Measurements from ENCODE around the gene OXA1L. TPM values are rescaled to one million over a fixed set of nuclear protein-coding genes. Genes with fewer than 3 reads are reported as not detected.
"Not testable (repeated sequence)": the region's sequence is repeated elsewhere in the genome, so short reads cannot be mapped to it uniquely, and the experiment has no call there.

Gene OXA1L
- total RNA-seq, 1 donor from 2014 or later, result 81.2 TPM

- H3K4me1 Mint-ChIP-seq (ENCODE audit: low read depth, unreplicated experiment), result no peaks in the 10 kb centered on the region
- H3K36me3 Mint-ChIP-seq (ENCODE audit: low read depth, unreplicated experiment), result no peaks in the 10 kb centered on the region
- DNase-seq (ENCODE audit: low read depth) (no peak), FAIRE-seq (no peak)
- Histone ChIP-seq H3K4me2 (ENCODE audit: low read length) (no peak overlapping the region), H3K4me3 (ENCODE audit: insufficient read depth, low read depth, low read length) (no peak overlapping the region), H2AFZ (ENCODE audit: low read depth, low read length) (no peak overlapping the region), H3K27ac (ENCODE audit: low read depth, low read length) (no peak overlapping the region), H3K9me3 (ENCODE audit: insufficient read depth, low read depth, low read length) (no peaks in the 10 kb centered on the region), H3K36me3 (ENCODE audit: insufficient read depth, low read length) (no peaks in the 10 kb centered on the region), H4K20me1 (ENCODE audit: insufficient read depth, low read length) (no peaks in the 10 kb centered on the region), H3K27me3 (ENCODE audit: insufficient read depth, low read length) (peaks cover 3% of the 10 kb centered on the region), H3K79me2 (ENCODE audit: insufficient read depth, low read length) (no peaks in the 10 kb centered on the region), H3K4me1 (ENCODE audit: insufficient read depth, low read length) (no peaks in the 10 kb centered on the region), H3K9ac (ENCODE audit: low read length) (no peak overlapping the region)
- peaks cover 8% of the 10 kb centered on the region for H3K27me3 Mint-ChIP-seq (ENCODE audit: low read depth, unreplicated experiment)
- TF ChIP-seq CTCF (IDR thresholded peaks at IDR 0.05; ENCODE audit: insufficient read depth, low read depth, low read length), result no peak
- TF ChIP-seq EZH2 (IDR thresholded peaks at IDR 0.05; ENCODE audit: insufficient read depth, low read length), result no peak
- no peak overlapping the region for H3K27ac Mint-ChIP-seq (ENCODE audit: unreplicated experiment)
- H3K9me3 Mint-ChIP-seq (ENCODE audit: unreplicated experiment), result no peaks in the 10 kb centered on the region
- H3K4me3 Mint-ChIP-seq (ENCODE audit: unreplicated experiment), result no peak overlapping the region
Observed at GRCh38 chr14:22753586-22753985, 12.9 kb upstream of the OXA1L start.

- H3K27me3 Mint-ChIP-seq (ENCODE audit: low read depth, unreplicated experiment); H3K4me3 ChIP-seq (ENCODE audit: insufficient read depth, low read depth, low read length); H3K9me3 ChIP-seq (ENCODE audit: insufficient read depth, low read depth, low read length); FAIRE-seq; H4K20me1 ChIP-seq (ENCODE audit: insufficient read depth, low read length); H3K4me1 ChIP-seq (ENCODE audit: insufficient read depth, low read length); H3K4me1 Mint-ChIP-seq (ENCODE audit: low read depth, unreplicated experiment); H3K36me3 ChIP-seq (ENCODE audit: insufficient read depth, low read length); H3K79me2 ChIP-seq (ENCODE audit: insufficient read depth, low read length); H3K27ac Mint-ChIP-seq (ENCODE audit: unreplicated experiment); H3K27me3 ChIP-seq (ENCODE audit: insufficient read depth, low read length); H3K9me3 Mint-ChIP-seq (ENCODE audit: unreplicated experiment); DNase-seq (ENCODE audit: low read depth); H3K4me2 ChIP-seq (ENCODE audit: low read length); H3K27ac ChIP-seq (ENCODE audit: low read depth, low read length); H3K36me3 Mint-ChIP-seq (ENCODE audit: low read depth, unreplicated experiment); H3K9ac ChIP-seq (ENCODE audit: low read length); H3K4me3 Mint-ChIP-seq (ENCODE audit: unreplicated experiment); H2AFZ ChIP-seq (ENCODE audit: low read depth, low read length): not testable (repeated sequence)
Observed at GRCh38 chr14:22757972-22758650, 8.4 kb upstream of the OXA1L start.

- Histone ChIP-seq H3K9me3 (ENCODE audit: insufficient read depth, low read depth, low read length) (no peaks in the 10 kb centered on the region), H3K4me3 (ENCODE audit: insufficient read depth, low read depth, low read length) (no peak overlapping the region), H4K20me1 (ENCODE audit: insufficient read depth, low read length) (no peaks in the 10 kb centered on the region), H3K4me1 (ENCODE audit: insufficient read depth, low read length) (peaks cover 3% of the 10 kb centered on the region), H3K36me3 (ENCODE audit: insufficient read depth, low read length) (no peaks in the 10 kb centered on the region), H3K27me3 (ENCODE audit: insufficient read depth, low read length) (no peaks in the 10 kb centered on the region), H3K9ac (ENCODE audit: low read length) (no peak overlapping the region), H3K79me2 (ENCODE audit: insufficient read depth, low read length) (peaks cover 7% of the 10 kb centered on the region), H3K4me2 (ENCODE audit: low read length) (no peak overlapping the region), H3K27ac (ENCODE audit: low read depth, low read length) (no peak overlapping the region), H2AFZ (ENCODE audit: low read depth, low read length) (no peak overlapping the region)
- H3K36me3 Mint-ChIP-seq (ENCODE audit: low read depth, unreplicated experiment), result peaks cover 3% of the 10 kb centered on the region
- H3K27me3 Mint-ChIP-seq (ENCODE audit: low read depth, unreplicated experiment), result no peaks in the 10 kb centered on the region
- H3K4me3 Mint-ChIP-seq (ENCODE audit: unreplicated experiment), result no peak overlapping the region
- peaks cover 4% of the 10 kb centered on the region for H3K4me1 Mint-ChIP-seq (ENCODE audit: low read depth, unreplicated experiment)
- DNase-seq (ENCODE audit: low read depth), result no peak
- H3K9me3 Mint-ChIP-seq (ENCODE audit: unreplicated experiment), result no peaks in the 10 kb centered on the region
- FAIRE-seq, result no peak
- H3K27ac Mint-ChIP-seq (ENCODE audit: unreplicated experiment), result no peak overlapping the region
- TF ChIP-seq CTCF (IDR thresholded peaks at IDR 0.05; ENCODE audit: insufficient read depth, low read depth, low read length) (no peak), EZH2 (IDR thresholded peaks at IDR 0.05; ENCODE audit: insufficient read depth, low read length) (no peak)
Observed at GRCh38 chr14:22761734-22762133, 4.8 kb upstream of the OXA1L start.
